Stimulated activated CD4-positive, alpha-beta T cell treated with anti-CD3 and anti-CD28 coated beads, TNF-alpha, amount 100 ng/mL, for 4 hours (primary cell): ENCODE data around the gene SEC61A2.
"Not testable (repeated sequence)": the region's sequence is repeated elsewhere in the genome, so short reads cannot be mapped to it uniquely, and the experiment has no call there.

Source experiments
- DNase-seq, 3 experiments: peaks; one replicate each; pipeline ENCODE4 v3.0.0-alpha.2; 2020; ENCODE audit warnings: low read depth in 3 of 3

The SEC61A2 gene

GRCh38 chr10:12160664-12161063, 31.2 kb downstream of the SEC61A2 start:
- no peak for DNase-seq

GRCh38 chr10:12162927-12163326, 33.5 kb downstream of the SEC61A2 start:
- no peak for DNase-seq

GRCh38 chr10:12164085-12164484, 34.6 kb downstream of the SEC61A2 start:
- no peak for DNase-seq

GRCh38 chr10:12165036-12165435, 35.6 kb downstream of the SEC61A2 start:
- DNase-seq, result no peak

GRCh38 chr10:12165999-12166775, 36.7 kb downstream of the SEC61A2 start:
- no peak for DNase-seq

GRCh38 chr10:12171512-12171911, 42.0 kb downstream of the SEC61A2 start:
- not testable (repeated sequence) for DNase-seq

GRCh38 chr10:12177642-12178041, 48.2 kb downstream of the SEC61A2 start:
- DNase-seq, result no peak

- DNase-seq, result no peak
These were observed 50.2 kb downstream of the SEC61A2 start for GRCh38 chr10:12179606-12180170.

- no peak for DNase-seq
These were observed 50.9 kb downstream of the SEC61A2 start for GRCh38 chr10:12180221-12180974.

GRCh38 chr10:12181065-12181775, 51.7 kb downstream of the SEC61A2 start:
- peak; percentile 24 to 47 (median 24) for DNase-seq

- DNase-seq, result no peak
These were observed 54.7 kb downstream of the SEC61A2 start for GRCh38 chr10:12184165-12184564.

GRCh38 chr10:12186323-12186722, 56.8 kb downstream of the SEC61A2 start:
- no peak for DNase-seq

- DNase-seq, result no peak
These were observed 57.9 kb downstream of the SEC61A2 start for GRCh38 chr10:12187321-12187905.

GRCh38 chr10:12188656-12189055, 59.2 kb downstream of the SEC61A2 start:
- DNase-seq, result no peak

- DNase-seq, result no peak
These were observed 59.9 kb downstream of the SEC61A2 start for GRCh38 chr10:12189426-12189825.

GRCh38 chr10:12191715-12192114, 62.2 kb downstream of the SEC61A2 start:
- no peak for DNase-seq

GRCh38 chr10:12193193-12193592, 63.7 kb downstream of the SEC61A2 start:
- DNase-seq, result no peak

- peak in 1 of 3 experiments; percentile 9 for DNase-seq
These were observed 65.3 kb downstream of the SEC61A2 start for GRCh38 chr10:12194752-12195271.

GRCh38 chr10:12195281-12195602, 65.8 kb downstream of the SEC61A2 start:
- no peak for DNase-seq

- peak; percentile 63 to 73 (median 68) for DNase-seq
These were observed 66.4 kb downstream of the SEC61A2 start, which contains the start of the genes CDC123 and NUDT5 for GRCh38 chr10:12195603-12196506. Gene CDC123, plus strand, starts transcription at chr10:12196188. Its CDS starts 58 bp downstream, at chr10:12196246. Gene NUDT5, minus strand, starts transcription at chr10:12195891. Its CDS starts 9,600 bp downstream, at chr10:12186291.
